Fibroblast of lung (primary cell): ENCODE measurements around the gene CD59. TPM values are rescaled to one million over a fixed set of nuclear protein-coding genes. Genes with fewer than 3 reads are reported as not detected.

Source experiments
- DNase-seq, 2 donors: peaks; one replicate each; pipeline versions ENCODE4 v3.0.0 to v3.0.0-alpha.2; 2010; ENCODE audit warnings: low read depth in 2 of 2
- H2AFZ ChIP-seq: 2 replicates; pipeline ENCODE4 v1.5.1; 2012; ENCODE audit warnings: low read length, control low read depth, inconsistent platforms
- H3K27ac ChIP-seq: 2 replicates; pipeline ENCODE4 v1.5.1; 2011; ENCODE audit warnings: low read length, control low read depth; ENCODE audit not compliant: insufficient read depth
- H3K27me3 ChIP-seq: 2 replicates; pipeline ENCODE4 v1.5.1; 2011; ENCODE audit warnings: mild to moderate bottlenecking, low read length; ENCODE audit not compliant: control insufficient read depth, insufficient read depth
- H3K36me3 ChIP-seq: 2 replicates; pipeline ENCODE4 v1.5.1; 2011; ENCODE audit warnings: low read length; ENCODE audit not compliant: control insufficient read depth, insufficient read depth
- H3K4me1 ChIP-seq: 2 replicates; pipeline ENCODE4 v1.5.1; 2011; ENCODE audit warnings: low read length; ENCODE audit not compliant: control insufficient read depth, insufficient read depth; ENCODE audit errors: extremely low read depth
- H3K4me2 ChIP-seq: 2 replicates; pipeline ENCODE4 v1.5.1; 2011; ENCODE audit warnings: low read length, control low read depth; ENCODE audit not compliant: insufficient read depth; ENCODE audit errors: extremely low read depth
- H3K4me3 ChIP-seq, 4 experiments: fragments of 200-600 bp in 1 of 4; sonication (generic) in 1 of 4; replicated peaks in 1 of 4; 2 replicates each; pipeline ENCODE4 v1.5.1; 2011 to 2016; ENCODE audit warnings: low read length in 4 of 4, low read depth in 3 of 4, mild to moderate bottlenecking in 3 of 4, control low read depth in 2 of 4, inconsistent platforms in 1 of 4, mixed read lengths in 1 of 4; ENCODE audit not compliant: insufficient read depth in 1 of 4; ENCODE audit errors: control extremely low read depth in 1 of 4
- H3K79me2 ChIP-seq: 2 replicates; pipeline ENCODE4 v1.5.1; 2012; ENCODE audit warnings: mild to moderate bottlenecking, low read length, inconsistent platforms; ENCODE audit not compliant: control insufficient read depth, insufficient read depth
- H3K9ac ChIP-seq: 2 replicates; pipeline ENCODE4 v1.5.1; 2011; ENCODE audit warnings: mild to moderate bottlenecking, low read length, control low read depth; ENCODE audit not compliant: insufficient read depth
- H3K9me3 ChIP-seq: 2 replicates; pipeline ENCODE4 v1.5.1; 2012; ENCODE audit warnings: low read depth, low read length; ENCODE audit not compliant: control insufficient read depth, insufficient read depth
- H4K20me1 ChIP-seq: 2 replicates; pipeline ENCODE4 v1.5.1; 2011; ENCODE audit warnings: low read length; ENCODE audit not compliant: control insufficient read depth, insufficient read depth; ENCODE audit errors: extremely low read depth
- CTCF ChIP-seq, 2 donors: IDR thresholded peaks in 1 of 2; conservative IDR thresholded peaks in 1 of 2; 1 replicate in 1 of 2; 2 replicates in 1 of 2; pipeline ENCODE4 v1.5.1; 2011 to 2012; ENCODE audit warnings: low read length in 2 of 2, control low read depth in 1 of 2, inconsistent platforms in 1 of 2, low read depth in 1 of 2, mild to moderate bottlenecking in 1 of 2
- EZH2 ChIP-seq: IDR thresholded peaks from 2 replicates; pipeline ENCODE4 v1.5.1; 2012; ENCODE audit warnings: low read length, control low read depth, mild to moderate bottlenecking; ENCODE audit errors: missing control alignments
- polyA plus RNA-seq, 2 donors: library from polyadenylated mRNA; depleted of rRNA in 1 of 2; stranded (reverse) in 1 of 2; unstranded in 1 of 2; fragments of >200 nt; gene quantifications; 2 replicates each; pipeline ENCODE4 v1.2.1, GENCODE V29; 2011 to 2012; ENCODE audit warnings: missing spikeins in 1 of 2
- total RNA-seq: library from RNA; depleted of rRNA; stranded (reverse); fragments of >200 nt; gene quantifications from 2 replicates; pipeline ENCODE4 v1.2.1, GENCODE V29; 2014

CD59 gene
- total and polyA plus RNA-seq, 2 donors (not counting 1 experiment from before 2014, with no cell fraction given), result 380 to 1,165 TPM

GRCh38 chr11:33775467-33775807, 39.2 kb upstream of the CD59 start:
- Histone ChIP-seq H3K9me3 (no peaks in the 10 kb centered on the region), H3K27ac (no peak overlapping the region), H3K79me2 (peaks cover 17% of the 10 kb centered on the region), H3K9ac (no peak overlapping the region), H4K20me1 (no peaks in the 10 kb centered on the region), H3K4me2 (peak overlapping the region; percentile 81), H3K27me3 (no peaks in the 10 kb centered on the region), H3K4me1 (peaks cover 12% of the 10 kb centered on the region), H3K4me3 (no peak overlapping the region), H2AFZ (no peak overlapping the region), H3K36me3 (no peaks in the 10 kb centered on the region)
- no peak for DNase-seq
- no peak for TF ChIP-seq CTCF (conservative IDR thresholded peaks at IDR 0.05 in 1 of 2, IDR thresholded peaks at IDR 0.05 in 1 of 2; ENCODE audit: low read depth in 1 of 2, low read length in 2 of 2)
- no peak for TF ChIP-seq EZH2

- H2AFZ ChIP-seq, result peak overlapping the region; percentile 87
- TF ChIP-seq EZH2 (no peak), CTCF (conservative IDR thresholded peaks at IDR 0.05 in 1 of 2, IDR thresholded peaks at IDR 0.05 in 1 of 2; ENCODE audit: low read depth in 1 of 2, low read length in 2 of 2) (no peak)
- peak overlapping the region; percentile 44 for H3K27ac ChIP-seq
- peak overlapping the region; percentile 56 for H3K9ac ChIP-seq
- no peaks in the 10 kb centered on the region for H3K36me3 ChIP-seq
- no peaks in the 10 kb centered on the region for H3K27me3 ChIP-seq
- H3K79me2 ChIP-seq, result peaks cover 17% of the 10 kb centered on the region
- H3K4me1 ChIP-seq, result peaks cover 8% of the 10 kb centered on the region
- H3K4me2 ChIP-seq, result peak overlapping the region; percentile 81
- H3K9me3 ChIP-seq, result no peaks in the 10 kb centered on the region
- DNase-seq, result no peak
- peak overlapping the region; percentile 66 to 89 (median 75) for H3K4me3 ChIP-seq
- no peaks in the 10 kb centered on the region for H4K20me1 ChIP-seq
These were observed 38.7 kb upstream of the CD59 start for GRCh38 chr11:33774736-33775466.

- Histone ChIP-seq H3K79me2 (peaks cover 17% of the 10 kb centered on the region), H3K27me3 (no peaks in the 10 kb centered on the region), H3K4me3 (peak within 1 kb of the TSS; percentile 81 to 89 (median 85)), H3K4me1 (peaks cover 5% of the 10 kb centered on the region), H3K27ac (peak within 1 kb of the TSS; percentile 44), H3K4me2 (peak within 1 kb of the TSS; percentile 81), H2AFZ (peak within 1 kb of the TSS; percentile 87), H3K36me3 (peaks cover 3% of the 10 kb centered on the region), H3K9ac (peak within 1 kb of the TSS; percentile 57), H3K9me3 (no peaks in the 10 kb centered on the region), H4K20me1 (no peaks in the 10 kb centered on the region)
- DNase-seq, result peak; percentile 64 to 82
- TF ChIP-seq EZH2 (no peak), CTCF (conservative IDR thresholded peaks at IDR 0.05 in 1 of 2, IDR thresholded peaks at IDR 0.05 in 1 of 2; ENCODE audit: low read depth in 1 of 2, low read length in 2 of 2) (no peak)
These were observed 37.9 kb upstream of the CD59 start, which contains the start of gene FBXO3 for GRCh38 chr11:33773987-33774735. Gene FBXO3, minus strand, starts transcription at chr11:33774520. Its CDS starts 23 bp downstream, at chr11:33774497.
